Right lobe of liver (tissue), 4 donors: Measurements from ENCODE around the gene KANSL2.

ENCODE experiments used
- CTCF ChIP-seq, 4 donors: fragments of 200-600 bp in 3 of 4; fragments of 450-650 bp in 1 of 4; IDR thresholded peaks; one replicate each; pipeline versions ENCODE4 v1.5.1 to v1.8.0; 2016 to 2022; ENCODE audit warnings: antibody characterized with exemption in 4 of 4, mild to moderate bottlenecking in 2 of 4
- POLR2A ChIP-seq: fragments of 450-650 bp; IDR thresholded peaks from one replicate; pipeline ENCODE4 v1.6.1; 2017; ENCODE audit warnings: antibody characterized with exemption, mild to moderate bottlenecking
- donor health status: DM: no; HTN: no; CAD: no.
- donor health status: DM: no; HTN: no; CAD: no.
- donor health status: DM: no; HTN: yes; CAD: no.

GRCh38 chr12:48631071-48631470 is 51.0 kb downstream of the KANSL2 start:
- TF ChIP-seq CTCF (IDR thresholded peaks at IDR 0.05): no peak
- no peak for TF ChIP-seq POLR2A
